GM10847 (cell line): ENCODE measurements around the gene PPFIA3.

Experiments
- POLR2A ChIP-seq: IDR thresholded peaks from 2 replicates; pipeline ENCODE4 v1.6.1; 2011; ENCODE audit not compliant: insufficient read length; ENCODE audit errors: extremely low read depth

Gene PPFIA3

DNA sequence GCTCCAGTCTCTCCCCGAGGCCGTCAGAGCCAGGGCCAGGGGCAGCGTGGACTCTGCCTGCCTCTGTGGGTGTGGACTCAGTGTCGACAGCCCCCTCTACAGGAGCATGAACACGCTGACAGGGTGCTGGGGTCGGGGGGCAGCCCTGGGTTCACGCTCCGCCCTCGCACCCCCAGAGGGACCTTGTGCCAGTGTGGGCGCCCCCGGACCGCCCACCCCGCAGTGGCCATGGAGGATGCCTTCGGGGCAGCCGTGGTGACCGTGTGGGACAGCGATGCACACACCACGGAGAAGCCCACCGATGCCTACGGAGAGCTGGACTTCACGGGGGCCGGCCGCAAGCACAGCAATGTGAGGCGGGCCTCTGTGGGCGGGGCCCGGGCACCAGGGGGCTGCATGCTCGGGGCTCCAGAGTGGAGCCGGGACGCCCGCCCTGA is 46.5 kb downstream of the PPFIA3 start:
- TF ChIP-seq POLR2A = no peak

DNA sequence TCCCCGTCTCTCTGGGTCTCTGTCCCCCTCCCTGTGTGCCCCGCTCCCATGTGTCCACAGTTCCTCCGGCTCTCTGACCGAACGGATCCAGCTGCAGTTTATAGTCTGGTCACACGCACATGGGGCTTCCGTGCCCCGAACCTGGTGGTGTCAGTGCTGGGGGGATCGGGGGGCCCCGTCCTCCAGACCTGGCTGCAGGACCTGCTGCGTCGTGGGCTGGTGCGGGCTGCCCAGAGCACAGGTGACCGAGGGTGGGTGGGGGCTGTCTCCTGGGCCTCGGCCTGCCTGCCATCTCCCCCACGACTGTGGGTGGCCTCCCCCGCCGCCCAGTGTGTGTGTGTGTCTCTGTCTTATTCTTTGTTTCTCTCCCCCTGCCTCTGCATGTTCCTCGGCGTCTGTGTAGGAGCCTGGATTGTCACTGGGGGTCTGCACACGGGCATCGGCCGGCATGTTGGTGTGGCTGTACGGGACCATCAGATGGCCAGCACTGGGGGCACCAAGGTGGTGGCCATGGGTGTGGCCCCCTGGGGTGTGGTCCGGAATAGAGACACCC is 48.6 kb downstream of the PPFIA3 start:
- no peak for TF ChIP-seq POLR2A

DNA sequence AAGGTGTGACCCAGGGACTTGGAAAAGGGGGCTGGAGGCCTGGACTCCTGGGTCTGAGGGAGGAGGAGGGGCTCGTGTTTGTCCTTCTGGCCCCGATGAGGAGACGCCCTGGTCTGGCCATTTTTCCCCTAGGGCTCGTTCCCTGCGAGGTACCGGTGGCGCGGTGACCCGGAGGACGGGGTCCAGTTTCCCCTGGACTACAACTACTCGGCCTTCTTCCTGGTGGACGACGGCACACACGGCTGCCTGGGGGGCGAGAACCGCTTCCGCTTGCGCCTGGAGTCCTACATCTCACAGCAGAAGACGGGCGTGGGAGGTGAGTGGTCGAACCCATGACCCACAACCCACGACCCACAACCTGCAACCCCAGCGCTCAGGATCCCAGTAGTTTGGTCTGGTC is 49.1 kb downstream of the PPFIA3 start:
- TF ChIP-seq POLR2A = no peak

DNA sequence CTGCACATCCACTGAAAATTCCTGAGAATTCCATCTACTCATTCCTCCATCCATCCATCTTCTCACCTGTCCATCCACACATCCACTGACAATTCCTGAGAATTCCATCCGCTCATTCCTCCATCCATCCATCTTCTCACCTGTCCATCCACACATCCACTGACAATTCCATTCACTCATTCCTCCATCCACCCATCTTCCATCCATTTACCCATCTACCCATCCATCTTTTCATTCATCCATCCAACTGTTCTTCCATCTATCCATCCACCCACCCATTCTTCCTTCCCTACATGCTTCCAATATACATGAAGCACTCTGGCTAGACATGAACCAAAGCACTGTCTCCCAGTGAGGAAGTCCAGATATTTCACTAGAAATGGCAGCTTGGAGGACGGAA is 53.9 kb downstream of the PPFIA3 start:
- TF ChIP-seq POLR2A = no peak

DNA sequence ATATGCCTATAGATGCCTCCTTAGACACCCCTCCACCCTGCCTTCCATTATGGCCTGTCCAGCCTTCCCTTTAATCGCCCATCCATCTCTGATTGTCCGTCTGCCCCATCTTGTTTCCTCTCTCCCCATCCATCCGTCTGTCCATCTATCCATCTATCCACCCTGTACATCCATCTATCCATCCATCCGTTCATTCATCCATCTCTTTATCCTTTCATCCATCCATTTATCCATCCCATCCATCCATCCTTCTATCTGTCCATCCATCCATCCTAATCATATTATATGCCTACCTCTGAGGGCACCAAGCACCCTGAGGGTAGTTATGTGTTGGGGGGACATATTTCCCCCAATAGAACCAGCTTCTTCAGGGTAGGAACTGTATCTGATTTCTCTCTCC is 61.3 kb downstream of the PPFIA3 start:
- no peak for TF ChIP-seq POLR2A

DNA sequence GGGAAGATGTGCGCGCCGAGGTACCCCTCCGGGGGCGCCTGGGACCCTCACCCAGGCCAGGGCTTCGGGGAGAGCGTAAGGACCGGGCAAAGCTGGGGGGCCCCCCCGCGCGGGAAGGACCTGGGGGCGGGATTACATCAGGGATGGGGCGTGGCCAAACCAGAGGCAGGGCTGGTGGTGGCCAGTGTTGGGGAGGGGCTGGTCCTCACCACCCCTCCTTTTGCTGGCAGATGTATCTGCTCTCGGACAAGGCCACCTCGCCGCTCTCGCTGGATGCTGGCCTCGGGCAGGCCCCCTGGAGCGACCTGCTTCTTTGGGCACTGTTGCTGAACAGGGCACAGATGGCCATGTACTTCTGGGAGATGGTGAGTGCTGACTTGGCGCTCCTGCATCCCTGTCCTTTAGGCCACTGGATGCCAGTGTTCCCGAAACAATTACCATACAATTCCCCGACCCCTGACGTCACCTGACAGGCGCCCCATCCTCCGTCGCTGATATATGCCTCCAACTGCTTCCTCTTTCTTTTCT is 63.6 kb downstream of the PPFIA3 start:
- no peak for TF ChIP-seq POLR2A

DNA sequence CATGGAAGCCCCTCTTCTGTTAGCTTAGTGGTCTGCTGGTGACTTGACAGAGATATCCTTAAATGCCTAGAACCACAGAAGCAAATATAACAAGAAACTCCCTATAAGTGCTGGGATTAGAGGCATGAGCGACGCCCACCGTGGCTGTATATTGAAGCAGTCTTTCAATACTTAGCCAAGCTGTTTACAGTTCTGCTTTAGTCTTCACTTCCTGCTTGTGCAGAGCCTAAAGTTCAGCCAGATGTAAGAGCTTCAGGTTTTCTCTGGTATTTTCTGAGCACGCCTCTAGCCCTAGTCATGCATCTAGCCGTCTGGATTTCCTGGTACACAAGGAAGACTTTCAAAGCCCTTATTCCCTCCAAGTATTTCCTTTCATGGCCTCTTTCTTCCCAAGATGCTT is 66.8 kb downstream of the PPFIA3 start:
- TF ChIP-seq POLR2A = no peak

DNA sequence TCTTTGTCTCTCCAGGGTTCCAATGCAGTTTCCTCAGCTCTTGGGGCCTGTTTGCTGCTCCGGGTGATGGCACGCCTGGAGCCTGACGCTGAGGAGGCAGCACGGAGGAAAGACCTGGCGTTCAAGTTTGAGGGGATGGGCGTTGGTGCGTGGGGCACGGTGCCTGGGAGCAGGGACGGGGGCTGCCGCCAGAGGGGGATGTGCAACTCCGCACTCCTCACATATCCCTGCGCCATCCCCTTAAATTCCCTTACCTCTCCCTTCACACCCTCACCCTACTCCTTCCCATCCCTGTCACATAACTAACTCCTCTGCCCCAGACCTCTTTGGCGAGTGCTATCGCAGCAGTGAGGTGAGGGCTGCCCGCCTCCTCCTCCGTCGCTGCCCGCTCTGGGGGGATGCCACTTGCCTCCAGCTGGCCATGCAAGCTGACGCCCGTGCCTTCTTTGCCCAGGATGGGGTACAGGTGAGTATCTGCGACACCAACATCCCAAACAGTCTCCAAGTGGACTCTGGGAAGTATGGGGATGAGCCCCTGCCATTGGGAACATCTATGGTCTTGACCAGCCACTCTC is 69.4 kb downstream of the PPFIA3 start:
- TF ChIP-seq POLR2A = no peak

DNA sequence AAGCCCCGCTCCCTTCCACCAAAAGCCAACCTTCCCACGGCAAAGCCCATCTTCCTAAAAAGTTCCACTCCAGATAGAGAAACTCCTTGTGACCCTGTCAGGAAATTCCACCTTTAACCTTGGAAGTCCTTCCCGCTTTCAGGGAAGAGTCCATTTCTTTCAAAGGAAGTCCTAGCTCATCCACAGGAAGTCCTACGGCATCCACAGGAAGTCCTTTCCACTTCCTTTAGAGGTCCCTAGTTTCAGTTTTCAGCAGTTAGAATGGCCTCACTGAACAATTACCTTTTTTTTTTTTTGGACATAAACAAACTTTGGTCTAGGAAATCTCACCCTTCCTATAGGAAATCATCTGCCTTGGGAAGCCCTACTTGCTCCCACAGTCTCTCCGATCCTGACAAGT is 69.9 kb downstream of the PPFIA3 start:
- TF ChIP-seq POLR2A = no peak

DNA sequence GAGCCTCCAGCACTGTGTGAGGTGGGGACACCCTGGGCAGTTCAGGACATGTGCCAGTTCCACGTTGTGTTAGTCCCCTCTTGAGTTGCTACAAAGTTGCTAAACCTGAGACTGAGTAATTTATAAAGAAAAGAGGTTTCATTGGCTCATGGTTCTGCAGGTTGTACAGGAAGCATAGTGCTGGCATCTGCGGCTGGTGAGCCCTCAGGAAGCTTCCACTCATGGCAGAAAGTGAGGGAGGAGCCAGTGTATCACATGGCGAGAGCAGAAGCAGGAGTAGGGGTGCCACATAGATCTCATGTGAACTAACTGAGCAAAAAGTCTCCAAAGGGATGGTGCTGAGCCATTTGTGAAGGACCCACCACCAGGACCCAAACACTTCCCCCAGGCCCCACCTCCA is 71.4 kb downstream of the PPFIA3 start:
- no peak for TF ChIP-seq POLR2A

DNA sequence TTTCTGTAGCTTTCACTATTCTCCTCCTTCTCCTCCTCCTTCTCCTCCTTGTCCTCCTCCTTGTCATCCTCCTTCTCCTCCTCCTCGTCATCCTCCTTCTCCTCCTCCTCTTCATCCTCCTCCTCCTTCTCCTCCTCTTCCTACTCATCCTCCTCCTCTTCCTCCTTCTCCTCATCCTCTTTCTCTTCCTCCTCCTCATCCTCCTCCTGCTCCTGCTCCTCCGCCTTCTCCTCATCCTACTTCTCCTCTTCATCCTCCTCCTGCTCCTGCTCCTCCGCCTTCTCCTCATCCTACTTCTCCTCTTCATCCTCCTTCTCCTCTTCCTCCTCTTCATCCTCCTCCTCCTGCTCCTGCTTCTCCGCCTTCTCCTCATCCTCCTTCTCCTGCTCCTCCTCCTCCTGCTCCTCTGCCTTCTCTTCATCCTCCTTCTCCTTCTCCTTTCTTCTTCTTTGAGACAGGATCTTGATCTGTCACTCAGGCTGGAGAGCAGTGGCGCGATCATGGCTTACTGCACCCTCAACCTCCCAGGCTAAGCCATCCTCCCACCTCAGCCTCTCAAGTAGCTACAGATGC is 74.6 kb downstream of the PPFIA3 start:
- no peak for TF ChIP-seq POLR2A

DNA sequence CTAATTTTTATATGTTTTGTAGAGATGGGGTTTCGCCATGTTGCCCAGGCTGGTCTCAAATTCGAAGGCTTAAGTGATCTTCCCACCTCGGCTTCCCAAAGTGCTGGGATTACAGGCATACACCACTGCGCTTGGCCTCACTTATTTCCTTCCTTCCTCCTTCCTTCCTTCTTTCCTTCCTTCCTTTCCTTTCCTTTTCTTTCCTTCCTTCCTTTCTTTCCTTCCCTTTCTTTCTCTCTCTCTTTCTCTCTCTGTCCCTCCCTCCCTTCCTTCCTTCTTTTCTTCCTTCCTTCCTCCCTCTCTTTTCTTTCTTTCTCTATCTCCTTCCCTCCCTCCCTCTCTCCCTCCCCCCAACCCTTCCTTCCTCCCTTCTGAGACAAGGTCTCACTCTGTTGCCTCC is 75.1 kb downstream of the PPFIA3 start:
- no peak for TF ChIP-seq POLR2A

DNA sequence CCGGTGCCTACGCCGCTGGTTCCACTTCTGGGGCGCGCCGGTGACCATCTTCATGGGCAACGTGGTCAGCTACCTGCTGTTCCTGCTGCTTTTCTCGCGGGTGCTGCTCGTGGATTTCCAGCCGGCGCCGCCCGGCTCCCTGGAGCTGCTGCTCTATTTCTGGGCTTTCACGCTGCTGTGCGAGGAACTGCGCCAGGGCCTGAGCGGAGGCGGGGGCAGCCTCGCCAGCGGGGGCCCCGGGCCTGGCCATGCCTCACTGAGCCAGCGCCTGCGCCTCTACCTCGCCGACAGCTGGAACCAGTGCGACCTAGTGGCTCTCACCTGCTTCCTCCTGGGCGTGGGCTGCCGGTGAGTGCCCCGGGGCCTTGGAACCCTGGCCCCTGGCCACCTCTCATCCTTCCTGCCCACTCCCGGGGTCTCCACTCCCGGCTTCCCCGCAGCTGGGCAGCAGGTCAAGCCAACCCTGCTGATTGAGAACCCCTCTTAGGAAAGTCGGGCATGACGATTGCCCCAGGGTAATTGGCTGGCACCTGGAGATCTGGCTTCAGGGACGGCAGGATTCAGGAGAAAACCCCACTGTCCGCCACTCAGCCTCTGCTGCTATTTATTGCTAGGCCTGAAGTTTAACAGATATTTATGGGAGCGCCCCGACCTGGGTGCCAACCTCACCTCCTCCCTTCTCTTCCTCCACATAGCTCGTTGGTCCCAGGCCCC is 77.3 kb downstream of the PPFIA3 start:
- TF ChIP-seq POLR2A = no peak

DNA sequence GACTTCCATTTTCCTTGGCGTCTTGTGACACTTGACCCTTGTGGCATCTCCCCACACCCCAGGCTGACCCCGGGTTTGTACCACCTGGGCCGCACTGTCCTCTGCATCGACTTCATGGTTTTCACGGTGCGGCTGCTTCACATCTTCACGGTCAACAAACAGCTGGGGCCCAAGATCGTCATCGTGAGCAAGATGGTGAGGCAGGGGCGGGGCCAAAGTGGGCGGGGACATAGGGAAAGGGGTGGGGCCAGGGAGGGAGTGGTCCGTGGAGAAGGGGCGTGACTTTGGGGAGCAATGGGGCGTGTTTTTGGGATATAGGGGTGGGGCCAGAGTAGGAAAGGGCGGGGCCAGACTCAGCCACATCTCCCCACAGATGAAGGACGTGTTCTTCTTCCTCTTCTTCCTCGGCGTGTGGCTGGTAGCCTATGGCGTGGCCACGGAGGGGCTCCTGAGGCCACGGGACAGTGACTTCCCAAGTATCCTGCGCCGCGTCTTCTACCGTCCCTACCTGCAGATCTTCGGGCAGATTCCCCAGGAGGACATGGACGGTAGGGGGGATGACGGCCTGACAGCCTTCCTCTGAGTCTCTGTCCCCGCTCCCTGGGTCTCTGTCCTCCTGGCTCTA is 81.0 kb downstream of the PPFIA3 start:
- no peak for TF ChIP-seq POLR2A
